Measurements from ENCODE around the gene RAB6D.
"Not testable (repeated sequence)": the region's sequence is repeated elsewhere in the genome, so short reads cannot be mapped to it uniquely, and the experiment has no call there.

The RAB6D gene

GRCh38 chr2:131363213-131363612 is 755 bp downstream of the RAB6D start:
- DNase-seq: not testable (repeated sequence)

GRCh38 chr2:131361773-131362172 is 2.2 kb downstream of the RAB6D start:
- DNase-seq: peak; percentile 3

- not testable (repeated sequence) for DNase-seq
Observed at GRCh38 chr2:131353167-131353697, 10.7 kb downstream of the RAB6D start.

- DNase-seq: no peak
Observed at GRCh38 chr2:131349021-131349420, 14.9 kb downstream of the RAB6D start.

GRCh38 chr2:131347035-131347434 is 16.9 kb downstream of the RAB6D start:
- DNase-seq: not testable (repeated sequence)

GRCh38 chr2:131339307-131339706 is 24.7 kb downstream of the RAB6D start:
- DNase-seq: not testable (repeated sequence)

GRCh38 chr2:131335319-131335718 is 28.6 kb downstream of the RAB6D start:
- peak; percentile 42 for DNase-seq

GRCh38 chr2:131332709-131333108 is 31.3 kb downstream of the RAB6D start:
- DNase-seq: not testable (repeated sequence)

- not testable (repeated sequence) for DNase-seq
Observed at GRCh38 chr2:131331000-131331399, 33.0 kb downstream of the RAB6D start.

GRCh38 chr2:131322209-131322608 is 41.8 kb downstream of the RAB6D start:
- DNase-seq: no peak

- DNase-seq: not testable (repeated sequence)
Observed at GRCh38 chr2:131321344-131321743, 42.6 kb downstream of the RAB6D start.

GRCh38 chr2:131311001-131311400 is 53.0 kb downstream of the RAB6D start:
- not testable (repeated sequence) for DNase-seq
